ENCODE measurements around the gene FAM114A1. TPM values are rescaled to one million over a fixed set of nuclear protein-coding genes. Genes with fewer than 3 reads are reported as not detected.
"Not testable (repeated sequence)": the region's sequence is repeated elsewhere in the genome, so short reads cannot be mapped to it uniquely, and the experiment has no call there.

FAM114A1 gene
- total and polyA plus RNA-seq, 2 of the 8 experiments (the other 6 are each of a cell fraction or from before 2014, with no cell fraction given): 9.5 to 12.0 TPM

DNA sequence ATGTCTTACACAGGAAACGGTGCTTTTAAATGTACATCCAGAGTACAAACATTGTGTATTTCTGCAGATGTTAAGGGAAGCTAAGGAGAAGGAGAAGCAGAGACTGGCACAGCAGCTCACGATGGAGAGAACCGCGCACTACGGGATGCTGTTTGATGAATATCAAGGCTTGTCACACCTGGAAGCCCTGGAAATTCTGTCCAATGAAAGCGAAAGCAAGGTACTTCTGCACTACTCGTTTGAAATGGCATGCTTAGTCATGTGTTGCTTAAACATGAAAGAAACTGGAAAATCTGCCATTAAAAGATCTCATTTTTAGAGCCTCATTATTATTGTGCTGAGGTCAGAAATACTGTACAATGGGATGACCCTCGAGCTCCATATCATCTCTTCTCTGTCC, 47.2 kb downstream of the FAM114A1 start (continued):
- TF ChIP-seq HDAC2 (IDR thresholded peaks at IDR 0.05; ENCODE audit: borderline replicate concordance in 1 of 2, low read depth in 2 of 2, low read length in 2 of 2) (no peak), MAFK (IDR thresholded peaks at IDR 0.05; ENCODE audit: low read depth, low read length) (no peak), BCL11A (IDR thresholded peaks at IDR 0.05; ENCODE audit: low read depth in 2 of 2, low read length in 2 of 2) (no peak), EP300 (IDR thresholded peaks at IDR 0.05; ENCODE audit: borderline replicate concordance in 1 of 2, low read depth in 2 of 2, low read length in 2 of 2) (no peak)

DNA sequence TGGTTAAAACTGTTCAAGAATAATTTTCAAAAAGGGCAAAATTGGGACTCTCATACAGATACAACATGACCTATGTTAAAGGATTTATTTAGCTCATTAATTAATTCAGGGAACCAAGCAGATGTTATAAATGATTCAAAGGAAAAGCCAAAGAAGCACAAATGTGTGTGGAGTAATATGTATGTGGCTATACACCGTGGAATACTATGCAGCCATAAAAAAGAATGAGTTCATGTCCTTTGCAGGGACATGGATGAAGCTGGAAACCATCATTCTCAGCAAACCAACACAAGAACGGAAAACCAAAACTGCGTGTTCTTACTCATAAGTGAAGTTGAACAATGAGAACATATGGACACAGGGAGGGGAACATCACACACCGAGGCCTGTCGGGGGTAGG, 48.7 kb downstream of the FAM114A1 start:
- H3K79me1 ChIP-seq (ENCODE audit: low read depth, low read length); H4K20me1 ChIP-seq (replicated peaks in 1 of 2; ENCODE audit: control insufficient read depth in 1 of 2, insufficient read depth in 2 of 2, low read length in 2 of 2); H3K79me2 ChIP-seq (ENCODE audit: control insufficient read depth in 1 of 2, insufficient read depth in 2 of 2, low read length in 2 of 2); H4K5ac ChIP-seq (ENCODE audit: insufficient read length, low read depth, low read length); H3K4me2 ChIP-seq (ENCODE audit: insufficient read depth in 1 of 2, low read depth in 2 of 2, low read length in 2 of 2); H2AFZ ChIP-seq (ENCODE audit: low read length); H4K8ac ChIP-seq (ENCODE audit: extremely low read depth, insufficient read depth, low read length); H3K27ac ChIP-seq (ENCODE audit: low read depth, low read length); H2BK20ac ChIP-seq (ENCODE audit: low read length); H3K4me1 ChIP-seq (replicated peaks in 1 of 4; ENCODE audit: control insufficient read depth in 3 of 4, insufficient read depth in 4 of 4, low read length in 3 of 4); H3K56ac ChIP-seq (replicated peaks; ENCODE audit: insufficient read length, low read depth, low read length); H2BK15ac ChIP-seq (ENCODE audit: low read length); H2BK5ac ChIP-seq (ENCODE audit: low read depth, low read length); H3K14ac ChIP-seq (ENCODE audit: insufficient read length); H3K18ac ChIP-seq (ENCODE audit: extremely low read depth, low read length); FAIRE-seq; POLR2A ChIA-PET (ENCODE audit: partially characterized antibody); H3K4me3 ChIP-seq (ENCODE audit: extremely low read depth in 1 of 4, insufficient read depth in 2 of 4, low read depth in 3 of 4, low read length in 4 of 4); H3K9me3 ChIP-seq (ENCODE audit: insufficient read depth in 2 of 2, low read depth in 1 of 2, low read length in 1 of 2); H2AK5ac ChIP-seq (ENCODE audit: low read depth, low read length); H3K9ac ChIP-seq (replicated peaks in 1 of 4; ENCODE audit: extremely low read depth in 1 of 4, low read depth in 3 of 4, low read length in 3 of 4); H3K27me3 ChIP-seq (replicated peaks in 1 of 4; ENCODE audit: control insufficient read depth in 3 of 4, extremely low read depth in 1 of 4, insufficient read depth in 3 of 4, low read length in 3 of 4); DNase-seq (ENCODE audit: low read depth in 1 of 2, low spot score in 2 of 2); H3K23me2 ChIP-seq (ENCODE audit: low read depth, low read length); H3K4ac ChIP-seq (replicated peaks; ENCODE audit: insufficient read length, low read depth, low read length); H3K36me3 ChIP-seq (ENCODE audit: control insufficient read depth in 2 of 4, insufficient read depth in 4 of 4, low read length in 3 of 4); H3K23ac ChIP-seq (ENCODE audit: insufficient read length); H2BK12ac ChIP-seq (ENCODE audit: low read depth, low read length); H2BK120ac ChIP-seq (replicated peaks; ENCODE audit: low read depth, low read length); H4K91ac ChIP-seq (replicated peaks; ENCODE audit: insufficient read length, low read length): not testable (repeated sequence)
- CTCF ChIA-PET (ENCODE audit: partially characterized antibody): interaction anchor here (0.8 to 1.1 kb wide), 2 partner anchors 24 to 157 kb away, joined by 3 read pairs; no protein-coding TSS in a partner anchor
- 91% methylated on average over 5 of the region's 5 CpGs; no CpG with 5 or more reads in 1 of the 2 experiments for WGBS, 2 experiments (ENCODE audit: extremely low coverage in 1 of 2, insufficient coverage in 1 of 2, insufficient read length in 1 of 2, insufficient replicate concordance in 2 of 2, low coverage in 1 of 2, low lambda C conversion rate in 2 of 2, missing lambda C conversion rate in 1 of 2)

All from H1 (cell line).